Esophagus muscularis mucosa (tissue), 4 donors: ENCODE results near the gene TASL. TPM values are rescaled to one million over a fixed set of nuclear protein-coding genes. Genes with fewer than 3 reads are reported as not detected.

Experiments
- DNase-seq: peaks from one replicate; pipeline ENCODE4 v3.0.0-alpha.2; 2017; ENCODE audit errors: extremely low spot score
- H3K27ac ChIP-seq, 4 donors: fragments of 200-600 bp; sonication (generic); replicated peaks in 1 of 4; 1 replicate in 3 of 4; 2 replicates in 1 of 4; pipeline ENCODE4 v1.5.1; 2016 to 2019; ENCODE audit warnings: mild to moderate bottlenecking in 1 of 4
- H3K27me3 ChIP-seq, 4 donors: fragments of 200-600 bp; sonication (generic); one replicate each; pipeline versions ENCODE4 v1.5.1 to v1.6.0; 2016 to 2019
- H3K36me3 ChIP-seq, 4 donors: fragments of 200-600 bp; sonication (generic); one replicate each; pipeline ENCODE4 v1.5.1; 2016 to 2019
- H3K4me1 ChIP-seq, 4 donors: fragments of 200-600 bp; sonication (generic); one replicate each; pipeline ENCODE4 v1.5.1; 2016 to 2019
- H3K4me3 ChIP-seq, 4 donors: fragments of 200-600 bp; sonication (generic); 1 replicate in 2 of 4; 2 replicates in 2 of 4; pipeline ENCODE4 v1.5.1; 2016 to 2019; ENCODE audit warnings: mild to moderate bottlenecking in 4 of 4, moderate library complexity in 1 of 4
- H3K9me3 ChIP-seq, 4 donors: fragments of 200-600 bp; sonication (generic); 1 replicate in 3 of 4; 2 replicates in 1 of 4; pipeline ENCODE4 v1.5.1; 2016 to 2019
- CTCF ChIP-seq, 3 experiments: fragments of 200-600 bp in 2 of 3; fragments of 450-650 bp in 1 of 3; sonication (generic) in 2 of 3; IDR thresholded peaks; one replicate each; pipeline ENCODE4 v1.5.1; 2017 to 2019; ENCODE audit warnings: antibody characterized with exemption in 3 of 3, mild to moderate bottlenecking in 2 of 3, moderate library complexity in 1 of 3
- EP300 ChIP-seq: sonication (generic); formaldehyde crosslinking; IDR thresholded peaks from one replicate; pipeline ENCODE4 v1.6.1; 2017; ENCODE audit warnings: antibody characterized with exemption
- POLR2A ChIP-seq: fragments of 450-650 bp; IDR thresholded peaks from one replicate; pipeline ENCODE4 v1.6.1; 2017; ENCODE audit warnings: antibody characterized with exemption, moderate library complexity, mild to moderate bottlenecking, low read depth
- POLR2AphosphoS5 ChIP-seq, 2 donors: sonication (generic); formaldehyde crosslinking; IDR thresholded peaks; one replicate each; pipeline ENCODE4 v1.6.1; 2017; ENCODE audit warnings: antibody characterized with exemption in 2 of 2
- WGBS: methylation state at CpG from one replicate; pipeline ENCODE4 v1.1.5; 2018; 5-methylcytosine and 5-hydroxymethylcytosine counted together
- intact Hi-C: fragments of 100-400 bp; cut with DNase I; formaldehyde crosslinking; loops from one replicate; pipeline ENCODE4 v1.15.1; 2023
- total RNA-seq, 4 donors: library from RNA; depleted of rRNA; stranded (reverse); fragments of >200 nt; gene quantifications; one replicate each; pipeline versions ENCODE4 v1.1.0 to v1.2.1, GENCODE V29; 2016

Gene TASL
- total RNA-seq, 4 donors from 2014 or later: 0.13 to 0.75 (median 0.37) TPM

GRCh38 chrX:30533266-30533665, 44.3 kb downstream of the TASL start:
- Histone ChIP-seq H3K4me3 (no peak overlapping the region), H3K27ac (no peak overlapping the region), H3K36me3 (no peaks in the 10 kb centered on the region), H3K27me3 (no peaks in the 10 kb centered on the region), H3K9me3 (no peaks in the 10 kb centered on the region), H3K4me1 (no peaks in the 10 kb centered on the region)
- no peak for DNase-seq
- no peak for TF ChIP-seq CTCF (IDR thresholded peaks at IDR 0.05)
- TF ChIP-seq EP300: no peak
- no peak for TF ChIP-seq POLR2A
- TF ChIP-seq POLR2AphosphoS5 (IDR thresholded peaks at IDR 0.05): no peak
- WGBS: 48% methylated on average over 2 of the region's 2 CpGs
- intact Hi-C loops: no loop called here

- intact Hi-C loops: no loop called here
- no peak overlapping the region for H3K27ac ChIP-seq
- no peaks in the 10 kb centered on the region for H3K36me3 ChIP-seq
- H3K4me3 ChIP-seq: no peak overlapping the region
- TF ChIP-seq CTCF (IDR thresholded peaks at IDR 0.05) (no peak), EP300 (no peak), POLR2A (no peak), POLR2AphosphoS5 (IDR thresholded peaks at IDR 0.05) (no peak)
- no peak for DNase-seq
- 57% methylated on average over 3 of the region's 3 CpGs for WGBS
- no peaks in the 10 kb centered on the region for H3K9me3 ChIP-seq
- H3K4me1 ChIP-seq: no peaks in the 10 kb centered on the region
- no peaks in the 10 kb centered on the region for H3K27me3 ChIP-seq
These were observed 47.0 kb downstream of the TASL start for GRCh38 chrX:30530606-30531005.

GRCh38 chrX:30525732-30526131, 51.8 kb downstream of the TASL start:
- intact Hi-C loops: no loop called here
- no peaks in the 10 kb centered on the region for H3K27me3 ChIP-seq
- H3K27ac ChIP-seq: no peak overlapping the region
- no peak for DNase-seq
- 81% methylated on average over 4 of the region's 4 CpGs for WGBS
- H3K4me1 ChIP-seq: no peaks in the 10 kb centered on the region
- TF ChIP-seq CTCF (IDR thresholded peaks at IDR 0.05): no peak
- no peak for TF ChIP-seq EP300
- no peak for TF ChIP-seq POLR2AphosphoS5 (IDR thresholded peaks at IDR 0.05)
- TF ChIP-seq POLR2A: no peak
- H3K9me3 ChIP-seq: no peaks in the 10 kb centered on the region
- H3K4me3 ChIP-seq: no peak overlapping the region
- no peaks in the 10 kb centered on the region for H3K36me3 ChIP-seq

- Histone ChIP-seq H3K4me1 (no peaks in the 10 kb centered on the region), H3K9me3 (no peaks in the 10 kb centered on the region), H3K27ac (no peak overlapping the region), H3K36me3 (no peaks in the 10 kb centered on the region), H3K4me3 (no peak overlapping the region), H3K27me3 (no peaks in the 10 kb centered on the region)
- 71% methylated on average over 4 of the region's 4 CpGs for WGBS
- DNase-seq: no peak
- intact Hi-C loops: no loop called here
- no peak for TF ChIP-seq POLR2A
- no peak for TF ChIP-seq CTCF (IDR thresholded peaks at IDR 0.05)
These were observed 56.0 kb downstream of the TASL start for GRCh38 chrX:30521440-30522182.

GRCh38 chrX:30513284-30513683, 64.3 kb downstream of the TASL start:
- Histone ChIP-seq H3K27ac (no peak overlapping the region), H3K4me1 (no peaks in the 10 kb centered on the region), H3K4me3 (no peak overlapping the region), H3K9me3 (no peaks in the 10 kb centered on the region), H3K36me3 (no peaks in the 10 kb centered on the region), H3K27me3 (no peaks in the 10 kb centered on the region)
- WGBS: 43% methylated on average over 3 of the region's 3 CpGs
- TF ChIP-seq CTCF (IDR thresholded peaks at IDR 0.05) (peak in 2 of 3 experiments; percentile 14 to 20), POLR2A (no peak), POLR2AphosphoS5 (IDR thresholded peaks at IDR 0.05) (no peak), EP300 (no peak)
- DNase-seq: no peak
- intact Hi-C loops: no loop called here
